SK-N-SH (cell line): ENCODE data around the gene CNTNAP2. TPM values are rescaled to one million over a fixed set of nuclear protein-coding genes. Genes with fewer than 3 reads are reported as not detected.

Source experiments
- CTCF ChIA-PET: fragments of 300-600, 350-600 bp; formaldehyde crosslinking; extraction: SDS; loops from one replicate; lab custom pipeline; 2021; lab: Yijun Ruan, JAX
- POLR2A ChIA-PET: fragments of 350-600 bp; sonication (Branson Sonifier 250); formaldehyde crosslinking; extraction: SDS; loops from one replicate; lab custom pipeline; 2020; ENCODE audit warnings: antibody characterized with exemption, inconsistent platforms; lab: Yijun Ruan, JAX
- DNase-seq: peaks from one replicate; pipeline ENCODE4 v3.0.0; 2012
- H2AFZ ChIP-seq: fragments of 200-600 bp; sonication (generic); 2 replicates; pipeline ENCODE4 v1.8.1; 2016; ENCODE audit warnings: antibody characterized with exemption, mild to moderate bottlenecking, low read depth
- H3F3A ChIP-seq: fragments of 200-600 bp; sonication (generic); replicated peaks from 2 replicates; pipeline ENCODE3; 2016; ENCODE audit warnings: antibody characterized with exemption, mild to moderate bottlenecking; ENCODE audit not compliant: insufficient read depth
- H3K27ac ChIP-seq, 2 experiments: fragments of 200-500 bp in 1 of 2; fragments of 200-600 bp in 1 of 2; sonication (Bioruptor generic) in 1 of 2; sonication (generic), shearing (Covaris generic) in 1 of 2; 2 replicates each; pipeline versions ENCODE4 v1.5.1 to v1.6.1; 2014 to 2016; ENCODE audit warnings: low read depth in 2 of 2, inconsistent platforms in 1 of 2, low read length in 1 of 2, mild to moderate bottlenecking in 1 of 2, mixed read lengths in 1 of 2
- H3K27me3 ChIP-seq: fragments of 200-600 bp; sonication (generic), shearing (Covaris generic); 2 replicates; pipeline ENCODE4 v1.6.1; 2016; ENCODE audit warnings: mixed run types; ENCODE audit not compliant: insufficient read depth
- H3K36me3 ChIP-seq, 2 experiments: fragments of 200-500 bp in 1 of 2; fragments of 200-600 bp in 1 of 2; sonication (Bioruptor generic) in 1 of 2; sonication (generic) in 1 of 2; replicated peaks in 1 of 2; 2 replicates each; pipeline versions ENCODE3 to v1.5.1; 2014 to 2016; ENCODE audit warnings: low read length in 1 of 2, mild to moderate bottlenecking in 1 of 2; ENCODE audit not compliant: insufficient read depth in 2 of 2, control insufficient read depth in 1 of 2
- H3K4me1 ChIP-seq, 2 experiments: fragments of 200-500 bp in 1 of 2; fragments of 200-600 bp in 1 of 2; sonication (Bioruptor generic) in 1 of 2; sonication (generic), shearing (Covaris generic) in 1 of 2; 2 replicates each; pipeline versions ENCODE4 v1.5.1 to v1.6.1; 2014 to 2016; ENCODE audit warnings: low read depth in 1 of 2, low read length in 1 of 2, mixed run types in 1 of 2; ENCODE audit not compliant: insufficient read depth in 2 of 2, control insufficient read depth in 1 of 2
- H3K4me2 ChIP-seq: fragments of 200-600 bp; sonication (generic), shearing (Covaris generic); 2 replicates; pipeline ENCODE4 v1.6.1; 2017; ENCODE audit warnings: mixed run types
- H3K4me3 ChIP-seq, 2 experiments: fragments of 200-500 bp in 1 of 2; fragments of 200-600 bp in 1 of 2; sonication (Bioruptor generic) in 1 of 2; sonication (generic), shearing (Covaris generic) in 1 of 2; 2 replicates each; pipeline versions ENCODE4 v1.5.1 to v1.8.1; 2014 to 2016; ENCODE audit warnings: low read depth in 2 of 2, inconsistent platforms in 1 of 2, low read length in 1 of 2, mild to moderate bottlenecking in 1 of 2, mixed read lengths in 1 of 2, moderate library complexity in 1 of 2
- H3K79me2 ChIP-seq: fragments of 200-600 bp; sonication (generic); 2 replicates; pipeline ENCODE4 v1.8.1; 2017; ENCODE audit warnings: mild to moderate bottlenecking; ENCODE audit not compliant: insufficient read depth
- H3K9ac ChIP-seq: fragments of 200-600 bp; sonication (generic); 2 replicates; pipeline ENCODE4 v1.6.1; 2017; ENCODE audit warnings: mixed run types
- H3K9me2 ChIP-seq: fragments of 200-600 bp; sonication (generic); 2 replicates; pipeline ENCODE4 v1.6.1; 2017; ENCODE audit warnings: mixed run types
- H3K9me3 ChIP-seq: fragments of 200-600 bp; sonication (generic); 2 replicates; pipeline ENCODE4 v1.6.1; 2017; ENCODE audit warnings: mixed run types, mild to moderate bottlenecking, moderate library complexity
- H4K20me1 ChIP-seq: fragments of 200-600 bp; sonication (generic); 2 replicates; pipeline ENCODE4 v1.6.1; 2017; ENCODE audit warnings: mild to moderate bottlenecking, mixed run types; ENCODE audit not compliant: insufficient read depth
- CHD2 ChIP-seq: fragments of 150-350 bp; IDR thresholded peaks from 2 replicates; pipeline ENCODE4 v1.6.1; 2018; ENCODE audit warnings: low read length; ENCODE audit not compliant: partially characterized antibody
- EP300 ChIP-seq, 2 experiments: IDR thresholded peaks; 2 replicates each; pipeline versions ENCODE4 v1.4.0 to v1.6.1; 2012; ENCODE audit warnings: borderline replicate concordance in 1 of 2, low read depth in 1 of 2, low read length in 1 of 2
- EZH2phosphoT487 ChIP-seq: fragments of 200-600 bp; sonication (generic); IDR thresholded peaks from 2 replicates; pipeline ENCODE4 v1.6.1; 2017; ENCODE audit warnings: low read depth, mixed run types, mild to moderate bottlenecking, antibody characterized with exemption, moderate library complexity, borderline replicate concordance
- FOSL2 ChIP-seq: IDR thresholded peaks from 2 replicates; pipeline ENCODE4 v1.4.0; 2012; ENCODE audit warnings: low read depth, mild to moderate bottlenecking, moderate library complexity, borderline replicate concordance
- FOXM1 ChIP-seq: IDR thresholded peaks from 2 replicates; pipeline ENCODE4 v1.4.0; 2012; ENCODE audit warnings: low read depth, mild to moderate bottlenecking
- IRF3 ChIP-seq: fragments of 150-350 bp; IDR thresholded peaks from 2 replicates; pipeline ENCODE4 v1.6.1; 2016; ENCODE audit warnings: mild to moderate bottlenecking, low read depth, low read length
- JUND ChIP-seq: IDR thresholded peaks from 2 replicates; pipeline ENCODE4 v1.4.0; 2012
- MEF2A ChIP-seq: IDR thresholded peaks from 2 replicates; pipeline ENCODE4 v1.4.0; 2012; ENCODE audit warnings: low read depth, borderline replicate concordance
- NFIC ChIP-seq: IDR thresholded peaks from 2 replicates; pipeline ENCODE4 v1.4.0; 2012; ENCODE audit warnings: borderline replicate concordance
- PBX3 ChIP-seq: IDR thresholded peaks from 2 replicates; pipeline ENCODE4; 2012
- POLR2AphosphoS5 ChIP-seq: IDR thresholded peaks from 2 replicates; pipeline ENCODE4 v1.6.1; 2012; ENCODE audit warnings: low read depth, low read length
- RAD21 ChIP-seq: IDR thresholded peaks from 2 replicates; pipeline ENCODE4 v1.6.1; 2012; ENCODE audit warnings: mild to moderate bottlenecking, low read length
- RCOR1 ChIP-seq: fragments of 150-350 bp; IDR thresholded peaks from 2 replicates; pipeline ENCODE4 v1.6.1; 2017; ENCODE audit warnings: antibody characterized with exemption, low read length
- TAF1 ChIP-seq: IDR thresholded peaks from 2 replicates; pipeline ENCODE4 v1.6.1; 2012; ENCODE audit warnings: low read depth, mild to moderate bottlenecking, low read length, moderate library complexity, borderline replicate concordance
- TCF12 ChIP-seq: IDR thresholded peaks from 2 replicates; pipeline ENCODE4 v1.4.0; 2012
- USF1 ChIP-seq: IDR thresholded peaks from 2 replicates; pipeline ENCODE4 v1.4.0; 2012; ENCODE audit warnings: low read depth, borderline replicate concordance
- USF2 ChIP-seq: fragments of 150-350 bp; IDR thresholded peaks from 2 replicates; pipeline ENCODE4 v1.6.1; 2017; ENCODE audit warnings: antibody characterized with exemption, low read length, low read depth, borderline replicate concordance
- YY1 ChIP-seq: IDR thresholded peaks from 2 replicates; pipeline ENCODE4 v1.4.0; 2012; ENCODE audit warnings: low read depth, mild to moderate bottlenecking
- ZBTB33 ChIP-seq: IDR thresholded peaks from 2 replicates; pipeline ENCODE4 v1.4.0; 2012; ENCODE audit warnings: low read depth, borderline replicate concordance
- WGBS: methylation state at CpG from one replicate; pipeline ENCODE4 v1.1.6; 2017; ENCODE audit warnings: low lambda C conversion rate; 5-methylcytosine and 5-hydroxymethylcytosine counted together
- polyA plus RNA-seq, 3 experiments: library from polyadenylated mRNA; depleted of rRNA; stranded (reverse); fragments of >200 nt; gene quantifications; 2 replicates each; pipeline ENCODE4 v1.2.3, GENCODE V29; 2012

CNTNAP2 gene
- polyA plus RNA-seq, 1 of the 3 experiments (the other 2 are of a cell fraction): 3.4 TPM

- no peaks in the 10 kb centered on the region for H3K36me3 ChIP-seq
- ChIA-PET POLR2A (no interaction called here), CTCF (interaction anchor here (0.9 to 1.5 kb wide), 2 partner anchors 13 to 26 kb away, joined by 3 to 5 read pairs; no protein-coding TSS in a partner anchor)
- 25% methylated on average over 2 of the region's 2 CpGs for WGBS
- no peak overlapping the region for H2AFZ ChIP-seq
- no peak overlapping the region for H3K4me2 ChIP-seq
- no peaks in the 10 kb centered on the region for H3F3A ChIP-seq
- H3K27me3 ChIP-seq: no peaks in the 10 kb centered on the region
- DNase-seq: no peak
- no peak overlapping the region; a peak in 1 of 4 replicates for H3K27ac ChIP-seq
- H3K4me1 ChIP-seq: no peaks in the 10 kb centered on the region; a peak in 1 of 4 replicates
- H3K9ac ChIP-seq: no peak overlapping the region
- TF ChIP-seq RAD21 (no peak), FOXM1 (no peak), PBX3 (no peak), TCF12 (no peak), EP300 (IDR thresholded peaks at IDR 0.05; ENCODE audit: borderline replicate concordance in 1 of 2, low read depth in 1 of 2, low read length in 1 of 2) (no peak), FOSL2 (no peak), CHD2 (no peak), ZBTB33 (no peak), POLR2AphosphoS5 (no peak), YY1 (no peak), MEF2A (no peak), IRF3 (no peak), NFIC (no peak), USF2 (no peak), TAF1 (no peak), JUND (no peak), EZH2phosphoT487 (no peak), RCOR1 (no peak), USF1 (no peak)
- H3K9me2 ChIP-seq: no peaks in the 10 kb centered on the region; the same call in 1 of the 2 replicates
- no peak overlapping the region for H3K4me3 ChIP-seq
- no peaks in the 10 kb centered on the region for H4K20me1 ChIP-seq
- H3K9me3 ChIP-seq: no peaks in the 10 kb centered on the region
- H3K79me2 ChIP-seq: no peaks in the 10 kb centered on the region
Measured at GRCh38 chr7:146926841-146927240, 810.2 kb downstream of the CNTNAP2 start.
